22Rv1 (cell line): ENCODE data around the gene MGAT4A.

Experiments used
- ZFX ChIP-seq: fragments of 450-650 bp; IDR thresholded peaks from 2 replicates; pipeline ENCODE4 v1.6.1; 2017; ENCODE audit warnings: antibody characterized with exemption, borderline replicate concordance
- TF ChIP-seq, protein P1 (sequence below): fragments of 450-650 bp; IDR thresholded peaks from 2 replicates; pipeline ENCODE4 v1.5.1; 2017; ENCODE audit warnings: mild to moderate bottlenecking

DNA sequence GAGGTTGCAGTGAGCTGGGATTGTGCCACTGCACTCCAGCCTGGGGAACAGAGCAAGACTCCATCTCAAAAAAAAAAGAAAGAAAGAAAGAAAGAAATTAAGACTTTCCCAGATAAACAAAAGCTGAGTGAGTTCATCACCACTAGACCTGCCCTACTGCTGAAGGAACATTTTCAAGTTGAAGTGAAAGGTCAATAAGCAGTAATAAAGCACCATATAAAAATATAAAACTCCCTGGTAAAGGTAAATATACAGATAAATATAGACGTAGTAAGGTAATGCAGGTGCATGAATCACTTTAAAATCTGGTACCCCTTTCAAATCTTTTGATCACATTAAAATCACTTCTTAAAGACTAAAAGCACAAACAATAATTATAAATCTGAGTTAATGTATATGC, 79.9 kb downstream of the MGAT4A start:
- TF ChIP-seq, protein P1, sequence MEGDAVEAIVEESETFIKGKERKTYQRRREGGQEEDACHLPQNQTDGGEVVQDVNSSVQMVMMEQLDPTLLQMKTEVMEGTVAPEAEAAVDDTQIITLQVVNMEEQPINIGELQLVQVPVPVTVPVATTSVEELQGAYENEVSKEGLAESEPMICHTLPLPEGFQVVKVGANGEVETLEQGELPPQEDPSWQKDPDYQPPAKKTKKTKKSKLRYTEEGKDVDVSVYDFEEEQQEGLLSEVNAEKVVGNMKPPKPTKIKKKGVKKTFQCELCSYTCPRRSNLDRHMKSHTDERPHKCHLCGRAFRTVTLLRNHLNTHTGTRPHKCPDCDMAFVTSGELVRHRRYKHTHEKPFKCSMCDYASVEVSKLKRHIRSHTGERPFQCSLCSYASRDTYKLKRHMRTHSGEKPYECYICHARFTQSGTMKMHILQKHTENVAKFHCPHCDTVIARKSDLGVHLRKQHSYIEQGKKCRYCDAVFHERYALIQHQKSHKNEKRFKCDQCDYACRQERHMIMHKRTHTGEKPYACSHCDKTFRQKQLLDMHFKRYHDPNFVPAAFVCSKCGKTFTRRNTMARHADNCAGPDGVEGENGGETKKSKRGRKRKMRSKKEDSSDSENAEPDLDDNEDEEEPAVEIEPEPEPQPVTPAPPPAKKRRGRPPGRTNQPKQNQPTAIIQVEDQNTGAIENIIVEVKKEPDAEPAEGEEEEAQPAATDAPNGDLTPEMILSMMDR = no peak
- no peak for TF ChIP-seq ZFX
